Suppressor macrophage treated with lipopolysaccharide for 1 hour (primary cell): ENCODE data around the gene AGPAT3.
"Not testable (repeated sequence)": the region's sequence is repeated elsewhere in the genome, so short reads cannot be mapped to it uniquely, and the experiment has no call there.

Experiments used
- DNase-seq, 3 donors: peaks; one replicate each; pipeline ENCODE4 v3.0.0-alpha.2; 2020 to 2022

AGPAT3 gene

GRCh38 chr21:43864962-43865539, at the start of gene AGPAT3:
Gene AGPAT3, plus strand, starts transcription at chr21:43865223. Its CDS starts 94,459 bp downstream, at chr21:43959682.
- DNase-seq, result peak; percentile 34 to 83 (median 64)

- no peak for DNase-seq
These were observed 49.0 kb upstream of the AGPAT3 start for GRCh38 chr21:43815991-43816390.

GRCh38 chr21:43816611-43817071, 48.4 kb upstream of the AGPAT3 start:
- DNase-seq, result no peak

- peak; percentile 37 to 68 (median 65) for DNase-seq
These were observed 47.6 kb upstream of the AGPAT3 start for GRCh38 chr21:43817157-43818086.

GRCh38 chr21:43818685-43819084, 46.3 kb upstream of the AGPAT3 start:
- DNase-seq, result peak; percentile 72 to 88 (median 82)

- no peak for DNase-seq
These were observed 45.3 kb upstream of the AGPAT3 start for GRCh38 chr21:43819511-43820405.

GRCh38 chr21:43820466-43820865, 44.6 kb upstream of the AGPAT3 start:
- no peak for DNase-seq

- DNase-seq, result not testable (repeated sequence)
These were observed 42.9 kb upstream of the AGPAT3 start for GRCh38 chr21:43822166-43822565.

GRCh38 chr21:43822741-43823140, 42.3 kb upstream of the AGPAT3 start:
- DNase-seq, result not testable (repeated sequence)

- peak; percentile 76 to 81 (median 80) for DNase-seq
These were observed 40.4 kb upstream of the AGPAT3 start for GRCh38 chr21:43824333-43825241.

- DNase-seq, result no peak
These were observed 39.6 kb upstream of the AGPAT3 start for GRCh38 chr21:43825242-43825935.

- peak in 2 of 3 donors; percentile 33 to 42 for DNase-seq
These were observed 38.9 kb upstream of the AGPAT3 start for GRCh38 chr21:43825936-43826622.

GRCh38 chr21:43826623-43826974, 38.4 kb upstream of the AGPAT3 start:
- no peak for DNase-seq

GRCh38 chr21:43827015-43827611, 37.9 kb upstream of the AGPAT3 start:
- DNase-seq, result peak; percentile 42 to 60 (median 54)

GRCh38 chr21:43829161-43829560, 35.9 kb upstream of the AGPAT3 start:
- DNase-seq, result no peak

GRCh38 chr21:43829575-43830119, 35.4 kb upstream of the AGPAT3 start:
- DNase-seq, result peak; percentile 56 to 59 (median 58)

- DNase-seq, result no peak
These were observed 32.9 kb upstream of the AGPAT3 start for GRCh38 chr21:43832158-43832550.

GRCh38 chr21:43832648-43833047, 32.4 kb upstream of the AGPAT3 start:
- no peak for DNase-seq

- DNase-seq, result peak; percentile 33 to 58 (median 53)
These were observed 30.7 kb upstream of the AGPAT3 start for GRCh38 chr21:43834146-43834905.
